ENCODE measurements around the gene ATP2A1.
A peak's percentile ranks its signal among the peaks of the same experiment; 100 is the strongest.

ATP2A1 gene

DNA sequence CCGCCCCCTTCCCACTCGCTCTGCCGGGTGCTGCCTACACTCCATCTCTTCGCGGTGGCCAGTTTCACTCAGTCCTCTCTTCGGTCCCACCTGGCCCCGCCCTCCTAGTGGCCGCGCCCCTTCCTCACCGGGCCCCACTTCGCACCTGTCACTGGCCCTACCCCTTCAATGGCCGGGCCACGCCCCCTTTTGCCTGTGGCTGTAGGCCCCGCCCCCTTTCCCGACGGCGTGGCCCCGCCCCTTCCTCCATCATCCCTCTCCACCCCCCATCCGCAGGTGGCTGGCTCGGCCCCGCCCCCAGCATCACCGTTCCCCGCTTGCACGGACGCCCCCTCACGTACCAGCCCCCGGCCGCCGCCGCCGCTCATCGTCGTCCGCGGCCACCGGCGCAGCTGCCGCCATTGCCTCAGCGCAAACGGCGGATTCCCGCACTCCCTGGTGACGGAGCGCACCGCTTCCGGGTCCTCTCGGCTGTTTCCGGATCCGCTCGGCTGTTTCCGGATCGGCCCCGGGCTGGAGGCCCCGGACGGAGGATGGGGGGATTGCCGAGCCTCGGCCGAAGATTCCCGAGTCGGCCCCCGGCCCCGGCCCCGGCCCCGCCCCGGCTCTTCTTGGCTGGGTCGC is 46.6 kb downstream of the ATP2A1 start, which contains the start of gene RABEP2 (continued):
- TF ChIP-seq, protein P1, sequence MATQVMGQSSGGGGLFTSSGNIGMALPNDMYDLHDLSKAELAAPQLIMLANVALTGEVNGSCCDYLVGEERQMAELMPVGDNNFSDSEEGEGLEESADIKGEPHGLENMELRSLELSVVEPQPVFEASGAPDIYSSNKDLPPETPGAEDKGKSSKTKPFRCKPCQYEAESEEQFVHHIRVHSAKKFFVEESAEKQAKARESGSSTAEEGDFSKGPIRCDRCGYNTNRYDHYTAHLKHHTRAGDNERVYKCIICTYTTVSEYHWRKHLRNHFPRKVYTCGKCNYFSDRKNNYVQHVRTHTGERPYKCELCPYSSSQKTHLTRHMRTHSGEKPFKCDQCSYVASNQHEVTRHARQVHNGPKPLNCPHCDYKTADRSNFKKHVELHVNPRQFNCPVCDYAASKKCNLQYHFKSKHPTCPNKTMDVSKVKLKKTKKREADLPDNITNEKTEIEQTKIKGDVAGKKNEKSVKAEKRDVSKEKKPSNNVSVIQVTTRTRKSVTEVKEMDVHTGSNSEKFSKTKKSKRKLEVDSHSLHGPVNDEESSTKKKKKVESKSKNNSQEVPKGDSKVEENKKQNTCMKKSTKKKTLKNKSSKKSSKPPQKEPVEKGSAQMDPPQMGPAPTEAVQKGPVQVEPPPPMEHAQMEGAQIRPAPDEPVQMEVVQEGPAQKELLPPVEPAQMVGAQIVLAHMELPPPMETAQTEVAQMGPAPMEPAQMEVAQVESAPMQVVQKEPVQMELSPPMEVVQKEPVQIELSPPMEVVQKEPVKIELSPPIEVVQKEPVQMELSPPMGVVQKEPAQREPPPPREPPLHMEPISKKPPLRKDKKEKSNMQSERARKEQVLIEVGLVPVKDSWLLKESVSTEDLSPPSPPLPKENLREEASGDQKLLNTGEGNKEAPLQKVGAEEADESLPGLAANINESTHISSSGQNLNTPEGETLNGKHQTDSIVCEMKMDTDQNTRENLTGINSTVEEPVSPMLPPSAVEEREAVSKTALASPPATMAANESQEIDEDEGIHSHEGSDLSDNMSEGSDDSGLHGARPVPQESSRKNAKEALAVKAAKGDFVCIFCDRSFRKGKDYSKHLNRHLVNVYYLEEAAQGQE (tag by site-specific recombination; IDR thresholded peaks at IDR 0.05): no peak
- TF ChIP-seq, protein P2, sequence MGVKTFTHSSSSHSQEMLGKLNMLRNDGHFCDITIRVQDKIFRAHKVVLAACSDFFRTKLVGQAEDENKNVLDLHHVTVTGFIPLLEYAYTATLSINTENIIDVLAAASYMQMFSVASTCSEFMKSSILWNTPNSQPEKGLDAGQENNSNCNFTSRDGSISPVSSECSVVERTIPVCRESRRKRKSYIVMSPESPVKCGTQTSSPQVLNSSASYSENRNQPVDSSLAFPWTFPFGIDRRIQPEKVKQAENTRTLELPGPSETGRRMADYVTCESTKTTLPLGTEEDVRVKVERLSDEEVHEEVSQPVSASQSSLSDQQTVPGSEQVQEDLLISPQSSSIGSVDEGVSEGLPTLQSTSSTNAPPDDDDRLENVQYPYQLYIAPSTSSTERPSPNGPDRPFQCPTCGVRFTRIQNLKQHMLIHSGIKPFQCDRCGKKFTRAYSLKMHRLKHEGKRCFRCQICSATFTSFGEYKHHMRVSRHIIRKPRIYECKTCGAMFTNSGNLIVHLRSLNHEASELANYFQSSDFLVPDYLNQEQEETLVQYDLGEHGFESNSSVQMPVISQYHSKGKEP (tag by site-specific recombination; IDR thresholded peaks at IDR 0.05): no peak
- TF ChIP-seq, protein P3, sequence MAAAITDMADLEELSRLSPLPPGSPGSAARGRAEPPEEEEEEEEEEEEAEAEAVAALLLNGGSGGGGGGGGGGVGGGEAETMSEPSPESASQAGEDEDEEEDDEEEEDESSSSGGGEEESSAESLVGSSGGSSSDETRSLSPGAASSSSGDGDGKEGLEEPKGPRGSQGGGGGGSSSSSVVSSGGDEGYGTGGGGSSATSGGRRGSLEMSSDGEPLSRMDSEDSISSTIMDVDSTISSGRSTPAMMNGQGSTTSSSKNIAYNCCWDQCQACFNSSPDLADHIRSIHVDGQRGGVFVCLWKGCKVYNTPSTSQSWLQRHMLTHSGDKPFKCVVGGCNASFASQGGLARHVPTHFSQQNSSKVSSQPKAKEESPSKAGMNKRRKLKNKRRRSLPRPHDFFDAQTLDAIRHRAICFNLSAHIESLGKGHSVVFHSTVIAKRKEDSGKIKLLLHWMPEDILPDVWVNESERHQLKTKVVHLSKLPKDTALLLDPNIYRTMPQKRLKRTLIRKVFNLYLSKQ (tag by site-specific recombination; IDR thresholded peaks at IDR 0.05; ENCODE audit: borderline replicate concordance): no peak
- no peak for TF ChIP-seq OSR2 (tag by site-specific recombination; IDR thresholded peaks at IDR 0.05)
- no peak for TF ChIP-seq ZNF558 (tag by site-specific recombination; IDR thresholded peaks at IDR 0.05)
- TF ChIP-seq, protein P4, sequence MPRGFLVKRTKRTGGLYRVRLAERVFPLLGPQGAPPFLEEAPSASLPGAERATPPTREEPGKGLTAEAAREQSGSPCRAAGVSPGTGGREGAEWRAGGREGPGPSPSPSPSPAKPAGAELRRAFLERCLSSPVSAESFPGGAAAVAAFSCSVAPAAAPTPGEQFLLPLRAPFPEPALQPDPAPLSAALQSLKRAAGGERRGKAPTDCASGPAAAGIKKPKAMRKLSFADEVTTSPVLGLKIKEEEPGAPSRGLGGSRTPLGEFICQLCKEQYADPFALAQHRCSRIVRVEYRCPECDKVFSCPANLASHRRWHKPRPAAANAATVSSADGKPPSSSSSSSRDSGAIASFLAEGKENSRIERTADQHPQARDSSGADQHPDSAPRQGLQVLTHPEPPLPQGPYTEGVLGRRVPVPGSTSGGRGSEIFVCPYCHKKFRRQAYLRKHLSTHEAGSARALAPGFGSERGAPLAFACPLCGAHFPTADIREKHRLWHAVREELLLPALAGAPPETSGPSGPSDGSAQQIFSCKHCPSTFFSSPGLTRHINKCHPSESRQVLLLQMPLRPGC (tag by site-specific recombination; IDR thresholded peaks at IDR 0.05): peak; percentile 14; the same call in 1 of the 2 replicates
- peak; percentile 98 for TF ChIP-seq SP3 (tag by site-specific recombination; IDR thresholded peaks at IDR 0.05)
- TF ChIP-seq, protein P5, sequence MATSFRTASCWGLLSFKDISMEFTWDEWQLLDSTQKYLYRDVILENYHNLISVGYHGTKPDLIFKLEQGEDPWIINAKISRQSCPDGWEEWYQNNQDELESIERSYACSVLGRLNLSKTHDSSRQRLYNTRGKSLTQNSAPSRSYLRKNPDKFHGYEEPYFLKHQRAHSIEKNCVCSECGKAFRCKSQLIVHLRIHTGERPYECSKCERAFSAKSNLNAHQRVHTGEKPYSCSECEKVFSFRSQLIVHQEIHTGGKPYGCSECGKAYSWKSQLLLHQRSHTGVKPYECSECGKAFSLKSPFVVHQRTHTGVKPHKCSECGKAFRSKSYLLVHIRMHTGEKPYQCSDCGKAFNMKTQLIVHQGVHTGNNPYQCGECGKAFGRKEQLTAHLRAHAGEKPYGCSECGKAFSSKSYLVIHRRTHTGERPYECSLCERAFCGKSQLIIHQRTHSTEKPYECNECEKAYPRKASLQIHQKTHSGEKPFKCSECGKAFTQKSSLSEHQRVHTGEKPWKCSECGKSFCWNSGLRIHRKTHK (tag by site-specific recombination; IDR thresholded peaks at IDR 0.05): no peak
- no peak for TF ChIP-seq GLIS2 (tag by site-specific recombination; IDR thresholded peaks at IDR 0.05)
- TF ChIP-seq HOXD13 (CRISPR knock-in tag; IDR thresholded peaks at IDR 0.05; ENCODE audit: borderline replicate concordance): no peak
- TF ChIP-seq, protein P6, sequence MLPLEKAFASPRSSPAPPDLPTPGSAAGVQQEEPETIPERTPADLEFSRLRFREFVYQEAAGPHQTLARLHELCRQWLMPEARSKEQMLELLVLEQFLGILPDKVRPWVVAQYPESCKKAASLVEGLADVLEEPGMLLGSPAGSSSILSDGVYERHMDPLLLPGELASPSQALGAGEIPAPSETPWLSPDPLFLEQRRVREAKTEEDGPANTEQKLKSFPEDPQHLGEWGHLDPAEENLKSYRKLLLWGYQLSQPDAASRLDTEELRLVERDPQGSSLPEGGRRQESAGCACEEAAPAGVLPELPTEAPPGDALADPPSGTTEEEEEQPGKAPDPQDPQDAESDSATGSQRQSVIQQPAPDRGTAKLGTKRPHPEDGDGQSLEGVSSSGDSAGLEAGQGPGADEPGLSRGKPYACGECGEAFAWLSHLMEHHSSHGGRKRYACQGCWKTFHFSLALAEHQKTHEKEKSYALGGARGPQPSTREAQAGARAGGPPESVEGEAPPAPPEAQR (tag by site-specific recombination; IDR thresholded peaks at IDR 0.05): no peak
- no peak for TF ChIP-seq ZNF514 (tag by site-specific recombination; IDR thresholded peaks at IDR 0.05)
- no peak for TF ChIP-seq ZNF292 (tag by site-specific recombination; IDR thresholded peaks at IDR 0.05; ENCODE audit: borderline replicate concordance, low read depth)
- TF ChIP-seq, protein P7, sequence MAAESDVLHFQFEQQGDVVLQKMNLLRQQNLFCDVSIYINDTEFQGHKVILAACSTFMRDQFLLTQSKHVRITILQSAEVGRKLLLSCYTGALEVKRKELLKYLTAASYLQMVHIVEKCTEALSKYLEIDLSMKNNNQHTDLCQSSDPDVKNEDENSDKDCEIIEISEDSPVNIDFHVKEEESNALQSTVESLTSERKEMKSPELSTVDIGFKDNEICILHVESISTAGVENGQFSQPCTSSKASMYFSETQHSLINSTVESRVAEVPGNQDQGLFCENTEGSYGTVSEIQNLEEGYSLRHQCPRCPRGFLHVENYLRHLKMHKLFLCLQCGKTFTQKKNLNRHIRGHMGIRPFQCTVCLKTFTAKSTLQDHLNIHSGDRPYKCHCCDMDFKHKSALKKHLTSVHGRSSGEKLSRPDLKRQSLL (tag by site-specific recombination; IDR thresholded peaks at IDR 0.05): peak; percentile 39; the same call in 1 of the 2 replicates
- TF ChIP-seq, protein P8, sequence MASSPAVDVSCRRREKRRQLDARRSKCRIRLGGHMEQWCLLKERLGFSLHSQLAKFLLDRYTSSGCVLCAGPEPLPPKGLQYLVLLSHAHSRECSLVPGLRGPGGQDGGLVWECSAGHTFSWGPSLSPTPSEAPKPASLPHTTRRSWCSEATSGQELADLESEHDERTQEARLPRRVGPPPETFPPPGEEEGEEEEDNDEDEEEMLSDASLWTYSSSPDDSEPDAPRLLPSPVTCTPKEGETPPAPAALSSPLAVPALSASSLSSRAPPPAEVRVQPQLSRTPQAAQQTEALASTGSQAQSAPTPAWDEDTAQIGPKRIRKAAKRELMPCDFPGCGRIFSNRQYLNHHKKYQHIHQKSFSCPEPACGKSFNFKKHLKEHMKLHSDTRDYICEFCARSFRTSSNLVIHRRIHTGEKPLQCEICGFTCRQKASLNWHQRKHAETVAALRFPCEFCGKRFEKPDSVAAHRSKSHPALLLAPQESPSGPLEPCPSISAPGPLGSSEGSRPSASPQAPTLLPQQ (tag by site-specific recombination; IDR thresholded peaks at IDR 0.05): peak; percentile 92
- TF ChIP-seq ZBTB17 (tag by site-specific recombination; IDR thresholded peaks at IDR 0.05): peak; percentile 83
- no peak for TF ChIP-seq ZNF555 (tag by site-specific recombination; conservative IDR thresholded peaks at IDR 0.05)
- TF ChIP-seq, protein P9, sequence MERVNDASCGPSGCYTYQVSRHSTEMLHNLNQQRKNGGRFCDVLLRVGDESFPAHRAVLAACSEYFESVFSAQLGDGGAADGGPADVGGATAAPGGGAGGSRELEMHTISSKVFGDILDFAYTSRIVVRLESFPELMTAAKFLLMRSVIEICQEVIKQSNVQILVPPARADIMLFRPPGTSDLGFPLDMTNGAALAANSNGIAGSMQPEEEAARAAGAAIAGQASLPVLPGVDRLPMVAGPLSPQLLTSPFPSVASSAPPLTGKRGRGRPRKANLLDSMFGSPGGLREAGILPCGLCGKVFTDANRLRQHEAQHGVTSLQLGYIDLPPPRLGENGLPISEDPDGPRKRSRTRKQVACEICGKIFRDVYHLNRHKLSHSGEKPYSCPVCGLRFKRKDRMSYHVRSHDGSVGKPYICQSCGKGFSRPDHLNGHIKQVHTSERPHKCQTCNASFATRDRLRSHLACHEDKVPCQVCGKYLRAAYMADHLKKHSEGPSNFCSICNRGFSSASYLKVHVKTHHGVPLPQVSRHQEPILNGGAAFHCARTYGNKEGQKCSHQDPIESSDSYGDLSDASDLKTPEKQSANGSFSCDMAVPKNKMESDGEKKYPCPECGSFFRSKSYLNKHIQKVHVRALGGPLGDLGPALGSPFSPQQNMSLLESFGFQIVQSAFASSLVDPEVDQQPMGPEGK (tag by site-specific recombination; IDR thresholded peaks at IDR 0.05): peak; percentile 47
- TF ChIP-seq ZNF202 (tag by site-specific recombination; IDR thresholded peaks at IDR 0.05; ENCODE audit: borderline replicate concordance): no peak
- no peak for TF ChIP-seq ZNF571 (tag by site-specific recombination; IDR thresholded peaks at IDR 0.05)
- TF ChIP-seq ZBTB7A (tag by site-specific recombination; IDR thresholded peaks at IDR 0.05; ENCODE audit: low read depth): no peak
